Effector memory CD8-positive, alpha-beta T cell (primary cell): Measurements from ENCODE around the gene UPF3A.
"Not testable (repeated sequence)": the region's sequence is repeated elsewhere in the genome, so short reads cannot be mapped to it uniquely, and the experiment has no call there.

Source experiments
- ATAC-seq: fragments of 150-1000 bp; cut with Tn5 transposase; replicated peaks from 2 replicates; pipeline ENCODE4 v1.10.0; 2021; ENCODE audit warnings: mild to moderate bottlenecking, moderate library complexity
- DNase-seq, 3 experiments: peaks; one replicate each; pipeline ENCODE4 v3.0.0; 2021
- H3K27ac Mint-ChIP-seq, 2 donors: one replicate each; pipeline ENCODE4 v1.8.0; 2022; ENCODE audit warnings: mild to moderate bottlenecking in 2 of 2, mixed read lengths in 2 of 2, moderate library complexity in 2 of 2
- H3K27me3 Mint-ChIP-seq, 2 donors: one replicate each; pipeline ENCODE4 v1.8.0; 2022; ENCODE audit warnings: mixed read lengths in 2 of 2
- H3K36me3 Mint-ChIP-seq: one replicate; pipeline ENCODE4 v1.8.0; 2022; ENCODE audit warnings: mild to moderate bottlenecking, moderate library complexity, mixed read lengths; ENCODE audit not compliant: insufficient read depth
- H3K4me1 Mint-ChIP-seq, 2 donors: one replicate each; pipeline ENCODE4 v1.8.0; 2022; ENCODE audit warnings: low read depth in 2 of 2, mixed read lengths in 2 of 2
- H3K4me3 Mint-ChIP-seq, 2 donors: one replicate each; pipeline ENCODE4 v1.8.0; 2022; ENCODE audit warnings: mild to moderate bottlenecking in 2 of 2, mixed read lengths in 2 of 2, moderate library complexity in 2 of 2
- H3K9me3 Mint-ChIP-seq, 2 donors: one replicate each; pipeline ENCODE4 v1.8.0; 2022; ENCODE audit warnings: mixed read lengths in 2 of 2

Gene UPF3A

GRCh38 chr13:114338959-114339358 lies 57.6 kb downstream of the UPF3A start:
- peaks cover 0 to 4% of the 10 kb centered on the region in 2 donors for H3K27me3 Mint-ChIP-seq
- DNase-seq (no peak), ATAC-seq (no peak)
- H3K36me3 Mint-ChIP-seq, result peaks cover 5% of the 10 kb centered on the region
- H3K27ac Mint-ChIP-seq, result no peak overlapping the region
- peaks cover 23 to 26% of the 10 kb centered on the region in 2 donors for H3K4me1 Mint-ChIP-seq
- H3K4me3 Mint-ChIP-seq, result no peak overlapping the region
- H3K9me3 Mint-ChIP-seq, result no peaks in the 10 kb centered on the region

GRCh38 chr13:114339857-114340534 lies 58.6 kb downstream of the UPF3A start:
- Mint-ChIP-seq H3K27ac (peak overlapping the region; percentile 1 to 30), H3K36me3 (peaks cover 5% of the 10 kb centered on the region), H3K4me1 (peaks cover 17 to 18% of the 10 kb centered on the region in 2 donors), H3K27me3 (peaks cover 0 to 5% of the 10 kb centered on the region in 2 donors), H3K9me3 (no peaks in the 10 kb centered on the region), H3K4me3 (peak overlapping the region; percentile 49 to 65)
- peak; percentile 60 to 62 (median 62) for DNase-seq
- peak; percentile 92 for ATAC-seq

GRCh38 chr13:114341003-114341777 lies 59.8 kb downstream of the UPF3A start:
- DNase-seq, result no peak
- peak overlapping the region; percentile 34 to 49 for H3K4me3 Mint-ChIP-seq
- ATAC-seq, result no peak
- H3K27ac Mint-ChIP-seq, result no peak overlapping the region
- peaks cover 16 to 17% of the 10 kb centered on the region in 2 donors for H3K4me1 Mint-ChIP-seq
- peaks cover 5% of the 10 kb centered on the region for H3K36me3 Mint-ChIP-seq
- H3K9me3 Mint-ChIP-seq, result no peaks in the 10 kb centered on the region
- H3K27me3 Mint-ChIP-seq, result peaks cover 0 to 8% of the 10 kb centered on the region in 2 donors

GRCh38 chr13:114347256-114347655 lies 65.9 kb downstream of the UPF3A start:
- peaks cover 31 to 40% of the 10 kb centered on the region in 2 donors for H3K27me3 Mint-ChIP-seq
- H3K36me3 Mint-ChIP-seq, H3K4me3 Mint-ChIP-seq, H3K4me1 Mint-ChIP-seq, H3K9me3 Mint-ChIP-seq, H3K27ac Mint-ChIP-seq, ATAC-seq, DNase-seq: not testable (repeated sequence)

GRCh38 chr13:114352763-114353162 lies 71.4 kb downstream of the UPF3A start:
- not testable (repeated sequence) for H3K9me3 Mint-ChIP-seq, ATAC-seq, H3K36me3 Mint-ChIP-seq, H3K4me1 Mint-ChIP-seq, H3K4me3 Mint-ChIP-seq, H3K27ac Mint-ChIP-seq
- DNase-seq, result peak in 1 of 3 experiments; percentile 23
- H3K27me3 Mint-ChIP-seq, result peaks cover 24 to 26% of the 10 kb centered on the region in 2 donors

GRCh38 chr13:114353382-114353781 lies 72.0 kb downstream of the UPF3A start:
- H3K4me1 Mint-ChIP-seq, H3K27ac Mint-ChIP-seq, H3K4me3 Mint-ChIP-seq, H3K36me3 Mint-ChIP-seq, ATAC-seq, H3K9me3 Mint-ChIP-seq, DNase-seq: not testable (repeated sequence)
- H3K27me3 Mint-ChIP-seq, result peaks cover 18 to 20% of the 10 kb centered on the region in 2 donors
